H1 (cell line): Measurements from ENCODE around the gene CEP57. TPM values are rescaled to one million over a fixed set of nuclear protein-coding genes. Genes with fewer than 3 reads are reported as not detected.

Experiments used
- CTCF ChIA-PET: fragments of 300-600 bp; sonication (Branson Sonifier 250); formaldehyde crosslinking; loops from one replicate; lab custom pipeline; 2021; ENCODE audit not compliant: partially characterized antibody; lab: Charles Lee
- POLR2A ChIA-PET: fragments of 300-600 bp; sonication (Branson Sonifier 250); formaldehyde crosslinking; loops from one replicate; lab custom pipeline; 2021; ENCODE audit warnings: inconsistent platforms; ENCODE audit not compliant: partially characterized antibody; lab: Charles Lee
- DNase-seq, 2 experiments: peaks; one replicate each; pipeline versions ENCODE4 v3.0.0 to v3.0.0-alpha.2; 2010 to 2022; ENCODE audit warnings: low spot score in 2 of 2, low read depth in 1 of 2, mixed read lengths in 1 of 2
- FAIRE-seq: peaks from 2 replicates; lab custom pipeline; 2011; peaks lifted over from hg19 to GRCh38; lab: Jason Lieb, UNC
- H2AFZ ChIP-seq: 2 replicates; pipeline ENCODE4 v1.8.1; 2012; ENCODE audit warnings: low read length, inconsistent platforms
- H2AK5ac ChIP-seq: 2 replicates; pipeline ENCODE4 v1.6.1; 2013; ENCODE audit warnings: low read depth, low read length
- H2BK120ac ChIP-seq: replicated peaks from 2 replicates; pipeline ENCODE3; 2013; ENCODE audit warnings: low read depth, low read length, inconsistent platforms
- H2BK12ac ChIP-seq: 2 replicates; pipeline ENCODE4 v1.6.1; 2013; ENCODE audit warnings: low read depth, low read length
- H2BK15ac ChIP-seq: 2 replicates; pipeline ENCODE4 v1.6.1; 2013; ENCODE audit warnings: low read length
- H2BK20ac ChIP-seq: 2 replicates; pipeline ENCODE4 v1.6.1; 2013; ENCODE audit warnings: low read length
- H2BK5ac ChIP-seq: 2 replicates; pipeline ENCODE4 v1.6.1; 2013; ENCODE audit warnings: low read depth, low read length
- H3K14ac ChIP-seq: 2 replicates; pipeline ENCODE4 v1.6.1; 2013; ENCODE audit warnings: inconsistent platforms; ENCODE audit not compliant: insufficient read length
- H3K18ac ChIP-seq: 2 replicates; pipeline ENCODE4 v1.6.1; 2013; ENCODE audit warnings: low read length; ENCODE audit errors: extremely low read depth
- H3K23ac ChIP-seq: 2 replicates; pipeline ENCODE4 v1.6.1; 2013; ENCODE audit warnings: inconsistent platforms; ENCODE audit not compliant: insufficient read length
- H3K23me2 ChIP-seq: 2 replicates; pipeline ENCODE4 v1.6.1; 2013; ENCODE audit warnings: low read depth, low read length
- H3K27ac ChIP-seq: 2 replicates; pipeline ENCODE4 v1.6.1; 2011; ENCODE audit warnings: low read depth, low read length, inconsistent platforms
- H3K27me3 ChIP-seq, 4 experiments: replicated peaks in 1 of 4; 1 replicate in 1 of 4; 2 replicates in 3 of 4; pipeline versions ENCODE4 v1.6.1 to v1.8.1; 2011 to 2013; ENCODE audit warnings: low read length in 3 of 4, mild to moderate bottlenecking in 3 of 4, inconsistent platforms in 2 of 4, mixed read lengths in 2 of 4, moderate library complexity in 1 of 4; ENCODE audit not compliant: control insufficient read depth in 3 of 4, insufficient read depth in 3 of 4; ENCODE audit errors: extremely low read depth in 1 of 4
- H3K36me3 ChIP-seq, 4 experiments: 2 replicates each; pipeline versions ENCODE4 v1.6.1 to v1.8.1; 2011 to 2013; ENCODE audit warnings: mild to moderate bottlenecking in 4 of 4, low read length in 3 of 4, moderate library complexity in 2 of 4, control low read depth in 1 of 4, inconsistent platforms in 1 of 4; ENCODE audit not compliant: insufficient read depth in 4 of 4, control insufficient read depth in 2 of 4
- H3K4ac ChIP-seq: replicated peaks from 2 replicates; pipeline ENCODE3; 2013; ENCODE audit warnings: low read length, low read depth, mixed read lengths, inconsistent platforms; ENCODE audit not compliant: insufficient read length
- H3K4me1 ChIP-seq, 4 experiments: replicated peaks in 1 of 4; 1 replicate in 1 of 4; 2 replicates in 3 of 4; pipeline versions ENCODE4 v1.6.1 to v1.8.1; 2011 to 2013; ENCODE audit warnings: low read length in 3 of 4, inconsistent platforms in 2 of 4, mixed read lengths in 1 of 4; ENCODE audit not compliant: insufficient read depth in 4 of 4, control insufficient read depth in 3 of 4
- H3K4me2 ChIP-seq, 2 experiments: 2 replicates each; pipeline versions ENCODE4 v1.6.1 to v1.8.1; 2011 to 2013; ENCODE audit warnings: low read depth in 2 of 2, low read length in 2 of 2, control low read depth in 1 of 2, inconsistent platforms in 1 of 2, mild to moderate bottlenecking in 1 of 2; ENCODE audit not compliant: insufficient read depth in 1 of 2
- H3K4me3 ChIP-seq, 4 experiments: fragments of 200-600, 300-600 bp in 1 of 4; sonication (generic), shearing (Covaris generic), sonication (Bioruptor Twin) in 1 of 4; 2 replicates each; pipeline versions ENCODE4 v1.5.1 to v1.8.1; 2011 to 2016; ENCODE audit warnings: low read length in 4 of 4, low read depth in 3 of 4, control low read depth in 2 of 4, inconsistent platforms in 2 of 4, mild to moderate bottlenecking in 2 of 4, mixed read lengths in 1 of 4, moderate library complexity in 1 of 4; ENCODE audit not compliant: insufficient read depth in 2 of 4; ENCODE audit errors: extremely low read depth in 1 of 4
- H3K56ac ChIP-seq: replicated peaks from 2 replicates; pipeline ENCODE3; 2013; ENCODE audit warnings: low read depth, mild to moderate bottlenecking, mixed read lengths, low read length, inconsistent platforms; ENCODE audit not compliant: insufficient read length
- H3K79me1 ChIP-seq: 2 replicates; pipeline ENCODE4 v1.6.1; 2013; ENCODE audit warnings: low read depth, low read length, control low read depth
- H3K79me2 ChIP-seq, 2 experiments: 2 replicates each; pipeline versions ENCODE4 v1.6.1 to v1.8.1; 2012 to 2013; ENCODE audit warnings: low read length in 2 of 2, mild to moderate bottlenecking in 2 of 2, inconsistent platforms in 1 of 2; ENCODE audit not compliant: insufficient read depth in 2 of 2, control insufficient read depth in 1 of 2
- H3K9ac ChIP-seq, 4 experiments: replicated peaks in 1 of 4; 1 replicate in 1 of 4; 2 replicates in 3 of 4; pipeline versions ENCODE4 v1.6.1 to v1.8.1; 2011 to 2013; ENCODE audit warnings: low read depth in 3 of 4, low read length in 3 of 4, control low read depth in 2 of 4, mild to moderate bottlenecking in 2 of 4, moderate library complexity in 2 of 4, inconsistent platforms in 1 of 4; ENCODE audit errors: extremely low read depth in 1 of 4
- H3K9me3 ChIP-seq, 2 experiments: 2 replicates each; pipeline versions ENCODE4 v1.6.1 to v1.8.1; 2012 to 2013; ENCODE audit warnings: mild to moderate bottlenecking in 2 of 2, moderate library complexity in 2 of 2, control low read depth in 1 of 2, inconsistent platforms in 1 of 2, low read depth in 1 of 2, low read length in 1 of 2, mixed read lengths in 1 of 2; ENCODE audit not compliant: insufficient read depth in 2 of 2
- H4K20me1 ChIP-seq, 2 experiments: replicated peaks in 1 of 2; 2 replicates each; pipeline versions ENCODE3 to v1.8.1; 2011 to 2013; ENCODE audit warnings: inconsistent platforms in 2 of 2, low read length in 2 of 2, mild to moderate bottlenecking in 1 of 2; ENCODE audit not compliant: insufficient read depth in 2 of 2, control insufficient read depth in 1 of 2
- H4K5ac ChIP-seq: 2 replicates; pipeline ENCODE4 v1.6.1; 2013; ENCODE audit warnings: low read length, low read depth, mixed read lengths, inconsistent platforms; ENCODE audit not compliant: insufficient read length
- H4K8ac ChIP-seq: 2 replicates; pipeline ENCODE4 v1.8.0; 2013; ENCODE audit warnings: mild to moderate bottlenecking, moderate library complexity, low read length, inconsistent platforms; ENCODE audit not compliant: insufficient read depth; ENCODE audit errors: extremely low read depth
- H4K91ac ChIP-seq: replicated peaks from 2 replicates; pipeline ENCODE3; 2013; ENCODE audit warnings: low read length, mixed read lengths, inconsistent platforms; ENCODE audit not compliant: insufficient read length
- ATF3 ChIP-seq: IDR thresholded peaks from 2 replicates; pipeline ENCODE4 v1.6.1; 2011; ENCODE audit warnings: low read depth, mild to moderate bottlenecking, low read length; ENCODE audit not compliant: insufficient read depth
- CTCF ChIP-seq, 3 experiments: IDR thresholded peaks; 1 replicate in 2 of 3; 2 replicates in 1 of 3; pipeline versions ENCODE4 v1.5.1 to v1.6.1; 2011; ENCODE audit warnings: low read length in 3 of 3, mild to moderate bottlenecking in 3 of 3, inconsistent platforms in 2 of 3, low read depth in 1 of 3, moderate library complexity in 1 of 3; ENCODE audit not compliant: insufficient read depth in 1 of 3; ENCODE audit errors: control extremely low read depth in 1 of 3
- RAD21 ChIP-seq, 2 experiments: IDR thresholded peaks in 1 of 2; conservative IDR thresholded peaks in 1 of 2; 2 replicates each; pipeline ENCODE4 v1.6.1; 2011; ENCODE audit warnings: low read depth in 2 of 2, low read length in 2 of 2, improper control_type of control experiment in 1 of 2, inconsistent platforms in 1 of 2, mild to moderate bottlenecking in 1 of 2, moderate library complexity in 1 of 2
- WGBS, 2 experiments: shearing (Covaris generic) in 1 of 2; methylation state at CpG; one replicate each; pipeline versions ENCODE4 v1.1.6 to v1.1.7; 2013 to 2015; ENCODE audit warnings: low lambda C conversion rate in 2 of 2, mixed read lengths in 2 of 2, inconsistent platforms in 1 of 2, low coverage in 1 of 2, missing lambda C conversion rate in 1 of 2; ENCODE audit not compliant: insufficient replicate concordance in 2 of 2, insufficient coverage in 1 of 2, insufficient read length in 1 of 2; ENCODE audit errors: extremely low coverage in 1 of 2, missing lambda C conversion rate in 1 of 2; 5-methylcytosine and 5-hydroxymethylcytosine counted together
- polyA plus RNA-seq, 7 experiments: library from polyadenylated mRNA; depleted of rRNA in 3 of 7; stranded (reverse) in 5 of 7; unstranded in 2 of 7; fragments of >200 nt in 5 of 7; fragments of 200-250 nt in 2 of 7; gene quantifications; 1 replicate in 5 of 7; 2 replicates in 1 of 7; 4 replicates in 1 of 7; pipeline versions ENCODE4 v1.2.1 to v1.2.3, GENCODE V29; 2011 to 2013; ENCODE audit warnings: missing spikeins in 2 of 7, mixed read lengths in 2 of 7
- total RNA-seq: library from RNA; stranded (reverse); fragmentation: NEBNext Ultra II Directional; extraction: Animal tissue kit (Norgen Biotek cat#: 25700); gene quantifications from 2 replicates; pipeline ENCODE4 v1.2.1, GENCODE V29; 2021

The CEP57 gene
- total and polyA plus RNA-seq, 2 of the 8 experiments (the other 6 are each of a cell fraction or from before 2014, with no cell fraction given): 26.3 to 72.7 TPM

DNA sequence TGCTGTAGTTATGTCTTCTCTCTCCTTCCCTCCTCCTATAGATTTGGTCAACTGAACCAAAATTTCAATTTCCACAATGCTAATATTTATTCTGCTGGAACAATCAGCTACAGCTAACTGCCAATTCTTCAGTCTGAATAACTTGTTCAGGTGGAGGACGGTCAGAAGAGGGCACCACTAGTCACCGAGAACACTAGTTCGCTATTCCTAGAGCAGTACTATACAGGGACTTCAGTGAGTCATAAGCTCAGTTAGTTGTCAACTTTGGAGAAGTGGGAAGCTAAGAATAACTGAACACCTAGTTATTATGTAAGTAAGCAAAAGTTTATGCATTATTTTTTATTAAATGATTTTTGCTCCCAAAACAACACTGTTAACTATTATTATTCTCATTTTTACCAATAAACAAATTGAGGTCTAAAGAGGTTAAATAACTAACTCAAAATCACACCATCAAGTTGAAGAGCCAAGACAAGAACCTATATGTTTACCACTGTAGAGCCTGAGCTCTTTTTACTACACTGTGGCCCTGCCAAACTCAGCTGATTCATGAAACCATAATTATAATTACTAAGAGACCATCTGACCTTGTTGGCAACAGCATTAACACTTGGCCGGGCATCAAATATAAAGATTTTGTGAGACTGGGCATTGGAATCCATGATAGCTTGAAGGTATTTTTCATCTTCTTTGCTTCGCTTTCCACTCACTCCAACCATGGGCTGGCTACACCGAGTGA, 59.0 kb downstream of the CEP57 start:
- Histone ChIP-seq H3K4me1 (no peaks in the 10 kb centered on the region), H3K4me3 (no peak overlapping the region), H3K23ac (no peak overlapping the region), H3K36me3 (peaks cover 2 to 31% (median 8%) of the 10 kb centered on the region in 4 experiments; a peak in 4 of 8 replicates), H3K27me3 (no peaks in the 10 kb centered on the region), H2BK5ac (no peak overlapping the region), H4K20me1 (no peaks in the 10 kb centered on the region), H2BK12ac (no peak overlapping the region), H2BK15ac (no peak overlapping the region), H2BK20ac (no peak overlapping the region), H3K23me2 (no peaks in the 10 kb centered on the region), H4K8ac (no peak overlapping the region), H3K56ac (no peak overlapping the region), H3K79me1 (no peaks in the 10 kb centered on the region), H3K4ac (no peak overlapping the region), H2AK5ac (no peak overlapping the region), H3K27ac (no peak overlapping the region), H3K18ac (no peak overlapping the region), H3K4me2 (no peak overlapping the region), H2AFZ (no peak overlapping the region), H2BK120ac (no peak overlapping the region), H3K9ac (no peak overlapping the region), H4K91ac (no peak overlapping the region), H4K5ac (no peak overlapping the region), H3K79me2 (no peaks in the 10 kb centered on the region), H3K9me3 (no peaks in the 10 kb centered on the region), H3K14ac (no peak overlapping the region)
- ChIA-PET POLR2A (no interaction called here), CTCF (interaction anchor here (0.6 to 5.1 kb wide), 31 partner anchors 11 to 582 kb away, joined by 3 to 47 read pairs (median 4); partner anchors contain the start of genes CCDC82, JRKL and MAML2)
- FAIRE-seq (peak; percentile 70), DNase-seq (peak; percentile 7 to 48)
- TF ChIP-seq ATF3 (no peak), CTCF (IDR thresholded peaks at IDR 0.05; ENCODE audit: control extremely low read depth in 1 of 3, insufficient read depth in 1 of 3, low read depth in 1 of 3, low read length in 3 of 3) (peak; percentile 10 to 59 (median 59)), RAD21 (IDR thresholded peaks at IDR 0.05 in 1 of 2, conservative IDR thresholded peaks at IDR 0.05 in 1 of 2; ENCODE audit: low read depth in 2 of 2, low read length in 2 of 2) (peak; percentile 70 to 80)
- 84% methylated on average over 6 of the region's 6 CpGs; no CpG with 5 or more reads in 1 of the 2 experiments for WGBS, 2 experiments
